LHCN-M2 (cell line): Measurements from ENCODE around the gene TBX10. TPM values are rescaled to one million over a fixed set of nuclear protein-coding genes. Genes with fewer than 3 reads are reported as not detected.
"Not testable (repeated sequence)": the region's sequence is repeated elsewhere in the genome, so short reads cannot be mapped to it uniquely, and the experiment has no call there.

Experiments used
- DNase-seq: peaks from one replicate; pipeline ENCODE4 v3.0.0-alpha.2; 2012; ENCODE audit warnings: low read depth
- total RNA-seq: library from RNA; depleted of rRNA; stranded (reverse); fragments of >200 nt; gene quantifications from 2 replicates; pipeline ENCODE4 v1.2.3, GENCODE V29; 2014

Gene TBX10
- total RNA-seq, 1 experiment from 2014 or later, result not detected

DNA sequence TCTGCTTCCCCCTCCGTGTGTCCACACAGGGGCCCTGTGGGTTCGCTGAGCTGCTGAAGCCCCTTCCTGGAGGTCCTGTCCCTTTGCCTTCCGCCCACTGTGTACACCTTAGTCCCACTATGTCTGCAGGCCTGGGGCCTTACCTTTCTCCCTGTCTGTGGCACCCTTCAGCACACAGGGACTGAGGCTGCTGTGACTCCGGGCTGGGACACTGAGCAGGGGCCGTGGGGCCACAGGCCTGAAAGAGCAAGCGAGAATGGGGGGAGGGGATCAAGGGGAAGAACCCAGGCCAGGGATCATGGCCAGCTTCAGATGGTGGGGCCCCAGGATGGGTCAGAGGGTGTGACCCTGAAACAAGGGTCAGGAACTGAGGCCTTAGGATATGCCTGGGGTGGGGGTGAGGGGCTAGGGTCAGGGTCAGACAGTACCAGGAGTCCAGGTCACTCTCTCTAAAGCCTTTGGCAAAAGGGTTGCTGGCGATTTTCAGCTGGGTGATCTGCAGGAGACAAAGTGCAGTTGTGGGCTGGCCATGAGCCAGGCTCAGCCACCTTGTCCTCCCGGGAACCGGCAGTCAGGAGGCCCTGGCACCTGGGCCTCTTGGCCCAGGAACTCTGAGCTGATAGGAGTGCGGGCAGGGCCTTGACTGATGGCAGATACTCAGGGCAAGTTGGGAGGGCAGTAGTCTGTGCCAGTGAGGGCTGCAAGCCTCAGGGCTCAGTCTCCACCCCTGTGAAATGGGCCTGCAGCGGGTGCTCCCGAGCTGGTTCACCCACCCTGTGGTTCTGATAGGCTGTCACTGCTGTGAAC, 7.2 kb downstream of the TBX10 start:
- DNase-seq, result no peak

DNA sequence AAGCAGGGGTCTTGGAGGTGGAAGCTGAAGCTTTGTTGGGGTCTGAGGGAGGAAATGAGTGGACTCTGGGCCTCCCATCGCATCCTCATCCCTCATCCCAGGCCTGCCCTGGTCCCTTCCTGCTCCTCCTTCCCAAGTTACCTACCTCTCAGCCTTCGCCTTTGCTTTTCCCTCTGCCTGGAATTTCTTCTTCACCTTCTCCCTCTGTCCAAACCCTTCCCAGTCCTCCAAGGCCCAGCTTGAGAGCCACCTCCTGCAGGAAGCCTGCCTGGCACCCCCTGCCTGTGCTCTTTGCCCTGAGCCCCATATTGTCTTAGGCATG, 7.7 kb downstream of the TBX10 start:
- no peak for DNase-seq

DNA sequence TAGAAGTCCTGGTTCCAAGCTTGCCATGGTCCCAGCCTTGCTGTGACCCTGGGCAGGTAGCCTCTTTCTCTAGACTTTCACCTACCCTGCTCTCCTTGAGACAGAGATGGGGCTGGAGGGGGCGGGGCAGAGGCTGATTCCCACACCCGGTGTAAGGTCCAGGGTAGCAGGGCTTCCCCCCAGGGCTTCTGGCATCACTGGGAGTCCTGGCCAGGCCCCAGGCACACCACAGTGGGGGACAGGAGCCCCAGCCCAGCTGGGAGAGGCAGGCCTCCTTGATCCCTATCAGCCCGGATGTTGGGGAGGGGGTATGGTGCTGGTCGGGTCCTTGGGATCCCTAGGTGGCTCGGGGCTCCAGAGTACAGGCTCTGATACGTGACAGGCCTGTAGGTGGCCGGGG, 8.2 kb downstream of the TBX10 start:
- no peak for DNase-seq

DNA sequence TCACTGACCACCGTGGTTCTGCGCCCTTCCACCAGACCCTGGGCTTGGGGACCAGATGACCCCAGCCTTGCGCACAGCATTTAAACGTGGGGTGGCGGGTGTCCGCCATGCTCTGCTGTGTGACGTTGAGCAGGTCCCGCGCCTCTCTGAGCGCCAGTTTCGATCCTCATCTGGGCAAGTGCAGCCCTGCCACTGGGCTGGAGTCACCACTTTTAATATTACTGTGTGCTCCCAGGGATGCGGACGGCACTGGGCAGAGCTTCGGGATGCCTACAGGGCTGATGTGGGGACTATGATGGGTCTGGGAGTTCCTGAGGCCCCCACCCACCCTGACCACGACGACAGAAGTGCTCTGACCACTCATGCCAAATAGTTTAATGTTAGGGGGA, 8.6 kb downstream of the TBX10 start:
- no peak for DNase-seq

DNA sequence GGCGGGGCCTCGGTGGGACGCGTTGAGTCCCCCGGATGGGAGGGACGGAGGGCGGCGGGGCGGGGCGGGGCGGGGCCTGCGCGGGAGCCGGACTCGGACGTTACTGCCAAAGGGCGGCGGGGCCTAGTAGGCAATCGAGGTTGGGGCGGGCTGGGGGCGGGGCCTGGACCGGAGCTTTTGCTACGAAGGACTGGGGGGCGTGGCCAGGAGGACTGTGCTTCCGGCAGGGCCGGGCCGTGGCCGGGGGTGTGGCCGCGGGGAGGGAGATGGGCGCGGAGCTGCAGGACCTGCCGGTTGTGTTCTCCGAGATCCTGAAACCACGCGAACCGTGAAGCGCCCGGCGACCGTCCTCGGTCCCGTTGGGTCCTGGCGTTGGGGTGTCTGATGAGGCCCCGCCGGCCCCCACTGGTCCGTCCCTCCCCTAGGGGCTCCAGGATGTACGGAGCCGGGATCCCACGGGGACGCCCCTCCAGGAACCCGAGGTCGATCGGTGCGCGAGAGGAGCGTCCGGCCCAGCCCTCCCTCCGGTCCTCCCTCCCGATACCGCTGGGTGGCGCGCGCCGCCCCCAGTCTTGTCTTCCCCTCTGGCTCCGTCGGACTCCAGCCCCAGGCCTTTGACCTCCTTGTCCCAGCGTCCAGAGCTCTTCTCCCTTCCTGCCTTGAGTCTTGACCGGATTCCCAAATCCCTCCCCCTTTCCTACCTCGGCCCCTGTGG, 9.2 kb downstream of the TBX10 start:
- peak; percentile 91 for DNase-seq

DNA sequence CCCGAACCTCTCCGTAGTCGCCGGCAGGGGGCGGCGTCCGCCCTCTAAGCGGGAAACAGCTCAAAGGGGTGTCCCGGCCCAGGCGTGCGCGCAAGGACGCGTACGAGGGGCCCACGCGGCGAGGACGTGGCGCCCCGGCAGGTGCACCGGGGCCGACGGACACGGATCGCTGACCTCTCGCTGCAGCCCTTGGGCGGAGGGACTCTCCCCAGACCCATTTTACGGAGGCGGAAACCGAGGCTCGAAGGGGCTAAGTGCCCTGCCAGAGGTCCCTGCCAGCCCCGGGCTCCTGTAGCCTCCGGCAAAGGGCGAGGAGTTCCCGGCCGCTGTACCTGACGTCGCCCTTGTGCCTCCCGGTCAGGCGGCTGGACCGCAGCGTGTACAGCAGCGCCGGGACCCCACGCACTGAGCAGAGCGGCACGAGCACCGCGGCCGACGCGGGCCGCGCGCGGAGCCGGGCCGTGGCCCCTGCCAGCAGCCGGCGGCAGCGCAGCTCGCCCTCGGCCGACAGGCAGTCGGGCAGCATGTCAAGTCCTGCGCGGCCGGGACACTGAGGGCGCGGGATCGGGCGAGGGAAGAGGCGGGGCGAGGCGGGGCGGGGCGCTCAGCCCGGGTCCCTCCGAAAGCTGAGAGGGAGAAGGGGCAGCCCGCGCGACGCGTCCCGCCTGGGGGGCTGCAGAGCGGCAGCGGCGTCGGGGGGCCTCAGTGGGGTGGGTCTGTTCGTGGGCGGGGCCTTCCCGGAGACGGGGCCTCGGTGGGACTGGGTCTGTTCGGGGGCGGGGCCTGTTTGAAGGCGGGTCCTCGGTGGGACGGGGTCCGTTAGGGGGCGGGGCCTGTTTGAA, 10.0 kb downstream of the TBX10 start, which contains the start of gene NUDT8:
NUDT8 (minus strand) TSS at position 552 of the 842 bp plus-strand sequence; CDS start at position 526, 26 bp downstream.
- DNase-seq, result peak; percentile 66

DNA sequence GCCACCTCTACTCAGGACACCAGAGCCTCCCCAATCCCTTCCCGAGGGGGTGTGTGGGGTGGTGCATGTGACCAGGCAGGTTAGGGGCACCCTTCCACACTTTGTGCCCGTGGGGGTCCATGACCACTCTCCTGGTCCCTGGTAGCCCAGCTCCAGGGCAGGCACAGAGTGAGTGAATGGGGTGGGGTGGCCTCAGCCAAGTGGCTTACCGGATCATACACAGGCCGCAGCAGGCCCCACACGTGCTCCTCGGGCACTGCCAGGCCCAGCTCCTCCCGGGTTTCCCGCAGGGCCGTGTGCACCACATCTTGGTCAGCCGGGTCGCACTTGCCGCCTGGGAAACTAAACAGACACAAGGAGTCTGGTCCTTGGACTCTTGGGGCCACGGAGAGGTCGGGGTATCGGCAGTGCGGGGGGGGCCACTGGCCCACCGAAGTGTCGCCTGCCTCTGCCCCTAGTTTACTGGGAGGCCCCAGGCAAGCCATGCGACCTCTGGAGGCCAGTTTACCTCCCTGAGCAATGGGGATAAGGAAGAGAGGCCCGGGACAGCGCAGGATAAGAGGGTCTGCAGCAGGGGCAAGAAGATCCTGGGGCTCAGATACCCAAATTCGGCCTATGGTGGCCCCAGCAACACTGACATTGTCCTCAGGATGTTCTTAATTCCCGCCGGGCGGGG, 10.7 kb downstream of the TBX10 start:
- no peak for DNase-seq

DNA sequence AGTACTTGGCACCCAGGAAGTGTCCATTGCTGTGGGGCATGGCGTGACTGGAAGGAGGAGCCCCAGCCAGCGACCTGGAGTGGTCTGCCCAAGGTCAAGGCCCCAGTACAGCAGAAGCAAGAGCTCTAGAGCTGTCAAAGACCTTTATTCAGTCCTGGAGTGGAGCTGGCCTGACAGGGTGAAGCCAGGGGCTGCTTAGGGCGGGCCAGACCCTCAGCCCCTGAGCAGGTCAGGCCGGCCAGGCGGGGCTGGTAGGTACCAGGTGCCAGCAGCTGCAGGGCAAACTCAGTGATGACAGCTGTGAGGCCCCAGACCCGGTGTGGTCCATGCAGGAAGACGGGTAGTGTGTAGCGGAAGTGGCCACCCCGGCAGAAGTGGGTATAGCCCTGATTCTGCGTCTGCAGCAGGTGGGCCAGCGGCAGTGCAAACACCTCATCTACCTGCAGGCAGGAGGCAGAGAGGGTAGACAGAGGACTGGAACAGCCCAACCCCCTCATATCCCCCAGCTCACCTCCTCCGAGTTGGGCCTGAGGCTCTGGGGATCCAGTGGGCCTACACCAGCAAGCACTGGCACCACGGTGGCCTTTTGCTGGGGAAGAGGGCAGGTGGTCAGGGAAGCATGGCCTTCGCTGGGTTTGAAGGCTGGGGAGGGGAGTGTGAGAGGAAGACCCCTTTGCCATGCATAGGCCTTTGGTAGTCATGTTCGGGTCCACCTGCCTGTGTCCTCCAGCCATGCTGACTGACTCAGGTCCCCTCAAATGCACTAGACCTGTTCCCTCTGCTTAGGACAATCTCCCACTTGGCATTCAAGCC, 11.5 kb downstream of the TBX10 start:
- DNase-seq, result no peak

DNA sequence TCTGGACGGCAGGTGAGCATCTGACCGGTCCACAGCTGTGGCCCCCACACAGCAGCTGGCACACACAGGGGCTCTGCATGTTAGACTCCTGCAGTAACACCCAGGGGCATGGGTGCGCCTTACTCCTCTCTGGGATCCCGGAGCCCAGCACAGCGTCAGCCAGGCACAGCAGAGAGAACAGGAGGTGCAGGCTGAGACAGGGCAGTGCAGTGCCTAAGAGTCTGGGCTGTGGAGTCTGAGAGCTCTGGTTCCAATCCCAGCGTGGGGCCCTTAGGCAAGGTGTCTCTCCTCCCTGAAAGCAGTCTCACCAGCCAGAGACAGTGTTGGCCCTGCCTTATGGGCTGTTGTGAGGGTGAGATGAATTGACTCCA, 12.1 kb downstream of the TBX10 start:
- DNase-seq, result no peak

DNA sequence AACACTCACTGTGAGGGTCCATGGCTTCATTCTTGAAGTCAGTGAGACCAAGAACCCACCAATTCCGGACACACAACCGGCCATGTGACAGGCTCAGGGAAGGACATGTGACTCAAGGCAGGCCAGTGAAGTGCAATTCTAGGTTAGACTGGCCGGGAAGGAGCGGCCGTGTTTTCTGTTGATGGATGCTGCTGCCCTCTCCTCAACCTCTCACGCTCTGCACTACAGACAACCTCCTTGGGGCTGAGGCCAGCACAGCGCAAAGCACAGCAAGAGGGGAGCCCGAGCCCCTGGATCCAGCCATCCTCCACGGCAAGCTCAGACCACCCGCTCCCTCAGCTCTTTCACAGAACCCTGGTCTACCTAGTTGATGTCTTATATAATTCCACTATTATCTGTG, 12.6 kb downstream of the TBX10 start:
- DNase-seq, result no peak

DNA sequence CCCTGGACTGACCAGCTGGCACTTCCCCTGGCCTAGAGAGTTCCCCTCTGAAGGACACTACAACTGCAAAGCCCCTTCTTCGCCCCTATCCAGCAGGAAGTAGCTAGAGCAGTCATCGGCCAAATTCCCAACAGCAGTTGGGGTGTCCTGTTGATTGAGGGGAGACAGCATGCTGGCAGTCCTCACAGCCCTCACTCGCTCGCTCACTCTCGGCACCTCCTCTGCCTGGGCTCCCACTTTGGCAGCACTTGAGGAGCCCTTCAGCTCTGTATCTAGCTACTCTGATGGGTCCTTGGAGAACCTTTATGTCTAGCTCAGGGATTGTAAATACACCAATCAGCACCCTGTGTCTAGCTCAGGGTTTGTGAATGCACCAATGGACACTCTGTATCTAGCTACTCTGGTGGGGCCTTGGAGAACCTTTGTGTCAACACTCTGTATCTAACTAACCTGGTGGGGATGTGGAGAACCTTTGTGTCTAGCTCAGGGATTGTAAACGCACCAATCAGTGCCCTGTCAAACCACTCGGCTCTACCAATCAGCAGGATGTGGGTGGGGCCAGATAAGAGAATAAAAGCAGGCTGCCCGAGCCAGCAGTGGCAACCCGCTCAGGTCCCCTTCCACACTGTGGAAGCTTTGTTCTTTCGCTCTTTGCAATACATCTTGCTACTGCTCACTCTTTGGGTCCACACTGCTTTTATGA, 13.3 kb downstream of the TBX10 start:
- DNase-seq, result not testable (repeated sequence)

DNA sequence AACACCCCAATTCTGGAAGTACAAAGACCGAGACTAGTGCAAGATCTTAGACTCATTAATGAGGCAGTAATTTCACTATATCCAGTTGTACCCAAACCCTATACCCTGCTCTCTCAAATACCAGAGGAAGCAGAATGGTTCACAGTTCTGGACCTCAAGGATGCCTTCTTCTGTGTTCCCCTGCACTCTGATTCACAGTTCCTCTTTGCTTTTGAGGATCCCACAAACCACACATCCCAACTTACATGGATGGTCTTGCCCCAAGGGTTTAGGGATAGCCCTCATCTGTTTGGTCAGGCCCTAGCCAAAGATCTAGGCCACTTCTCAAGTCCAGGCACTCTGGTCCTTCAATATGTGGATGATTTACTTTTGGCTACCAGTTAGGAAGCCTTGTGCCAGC, 15.8 kb downstream of the TBX10 start:
- not testable (repeated sequence) for DNase-seq

DNA sequence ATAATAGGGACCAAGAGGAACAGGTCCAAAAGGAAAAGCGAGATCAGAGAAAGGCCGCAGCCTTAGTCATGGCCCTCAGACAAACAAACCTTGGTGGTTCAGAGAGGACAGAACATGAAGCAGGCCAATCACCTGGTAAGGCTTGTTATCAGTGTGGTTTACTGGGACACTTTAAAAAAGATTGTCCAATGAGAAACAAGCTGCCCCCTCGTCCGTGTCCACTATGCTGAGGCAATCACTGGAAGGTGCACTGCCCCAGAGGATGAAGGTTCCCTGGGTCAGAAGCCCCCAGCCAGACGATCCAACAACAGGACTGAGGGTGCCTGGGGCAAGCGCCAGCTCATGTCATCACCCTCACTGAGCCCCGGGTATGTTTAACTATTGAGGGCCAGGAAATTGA, 16.7 kb downstream of the TBX10 start:
- not testable (repeated sequence) for DNase-seq

DNA sequence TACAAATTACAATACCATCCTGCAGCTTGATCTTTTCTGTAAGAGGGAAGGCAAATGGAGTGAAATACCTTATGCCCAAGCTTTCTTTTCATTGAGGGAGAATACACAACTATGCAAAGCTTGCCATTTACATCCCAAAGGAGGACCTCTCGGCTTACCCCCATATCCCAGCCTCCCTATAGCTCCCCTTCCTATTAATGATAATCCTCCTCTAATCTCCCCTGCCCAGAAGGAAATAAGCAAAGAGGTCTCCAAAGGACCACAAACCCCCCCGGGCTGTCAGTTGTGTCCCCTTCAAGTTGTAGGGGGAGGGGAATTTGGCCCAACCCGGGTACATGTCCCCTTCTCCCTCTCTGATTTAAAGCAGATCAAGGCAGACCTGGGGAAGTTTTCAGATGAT, 17.6 kb downstream of the TBX10 start:
- not testable (repeated sequence) for DNase-seq

DNA sequence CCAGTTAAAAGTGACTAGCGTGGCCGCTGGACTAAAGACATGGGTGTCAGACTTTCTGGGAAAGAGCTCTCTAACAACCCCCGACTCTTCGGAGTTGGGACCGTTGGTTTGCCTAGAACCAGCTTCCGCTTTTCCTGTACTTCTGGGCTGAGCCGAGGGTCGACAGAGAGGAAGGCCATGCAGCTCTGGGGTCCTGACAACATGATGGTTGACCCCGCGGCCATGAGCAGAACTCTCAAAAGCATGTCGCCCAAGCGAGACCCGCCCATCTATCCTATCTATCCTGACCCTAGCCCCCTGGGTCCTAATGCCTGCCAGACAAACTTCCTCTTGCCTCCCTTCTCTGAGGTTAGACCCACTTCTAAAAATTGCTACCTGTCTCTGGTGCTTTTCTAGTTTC, 18.9 kb downstream of the TBX10 start:
- not testable (repeated sequence) for DNase-seq

DNA sequence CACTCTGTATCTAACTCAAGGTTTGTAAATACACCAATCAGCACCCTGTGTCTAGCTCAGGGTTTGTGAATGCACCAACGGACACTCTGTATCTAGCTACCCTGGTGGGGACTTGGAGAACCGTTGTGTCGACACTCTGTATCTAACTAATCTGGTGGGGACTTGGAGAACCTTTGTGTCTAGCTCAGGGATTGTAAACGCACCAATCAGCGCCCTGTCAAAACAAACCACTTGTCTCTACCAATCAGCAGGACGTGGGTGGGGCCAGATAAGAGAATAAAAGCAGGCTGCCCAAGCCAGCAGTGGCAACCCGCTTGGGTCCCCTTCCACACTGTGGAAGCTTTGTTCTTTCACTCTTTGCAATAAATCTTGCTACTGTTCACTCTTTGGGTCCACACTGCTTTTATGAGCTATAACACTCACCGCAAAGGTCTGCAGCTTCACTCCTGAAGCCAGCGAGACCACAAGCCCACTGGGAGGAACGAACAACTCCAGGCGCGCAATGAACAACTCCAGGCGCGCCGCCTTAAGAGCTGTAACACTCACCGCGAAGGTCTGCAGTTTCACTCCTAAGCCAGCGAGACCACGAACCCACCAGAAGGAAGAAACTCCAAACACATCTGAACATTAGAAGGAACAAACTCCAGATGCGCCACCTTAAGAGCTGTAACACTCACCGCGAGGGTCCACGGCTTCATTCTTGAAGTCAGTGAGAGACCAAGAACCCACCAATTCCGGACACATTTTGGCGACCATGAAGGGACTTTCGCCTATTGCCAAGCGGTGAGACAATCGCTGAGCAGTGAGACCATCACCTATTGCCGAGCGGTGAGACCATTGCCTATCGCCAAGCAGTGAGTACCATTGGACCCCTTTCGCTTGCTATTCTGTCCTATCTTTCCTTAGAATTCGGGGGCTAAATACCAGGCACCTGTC, 19.6 kb downstream of the TBX10 start:
- DNase-seq, result not testable (repeated sequence)

DNA sequence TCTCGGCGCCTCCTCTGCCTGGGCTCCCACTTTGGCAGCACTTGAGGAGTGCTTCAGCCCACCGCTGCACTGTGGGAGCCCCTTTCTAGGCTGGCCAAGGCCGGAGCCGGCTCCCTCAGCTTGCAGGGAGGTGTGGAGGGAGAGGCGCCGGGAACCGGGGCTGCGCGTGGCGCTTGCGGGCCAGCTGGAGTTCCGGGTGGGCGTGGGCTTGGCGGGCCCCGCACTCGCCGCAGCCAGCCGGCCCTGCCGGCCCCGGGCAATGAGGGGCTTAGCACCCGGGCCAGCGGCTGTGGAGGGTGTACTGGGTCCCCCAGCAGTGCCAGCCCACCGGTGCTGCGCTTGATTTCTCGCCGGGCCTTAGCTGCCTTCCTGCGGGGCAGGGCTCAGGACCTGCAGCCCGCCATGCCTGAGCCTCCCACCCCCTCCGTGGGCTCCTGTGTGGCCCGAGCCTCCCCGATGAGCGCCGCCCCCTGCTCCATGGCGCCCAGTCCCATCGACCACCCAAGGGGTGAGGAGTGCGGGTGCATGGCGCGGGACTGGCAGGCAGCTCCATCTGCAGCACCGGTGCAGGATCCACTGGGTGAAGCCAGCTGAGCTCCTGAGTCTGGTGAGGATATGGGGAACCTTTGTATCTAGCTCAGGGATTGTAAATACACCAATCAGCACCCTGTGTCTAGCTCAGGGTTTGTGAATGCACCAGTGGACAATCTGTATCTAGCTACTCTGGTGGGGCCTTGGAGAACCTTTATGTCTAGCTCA, 20.5 kb downstream of the TBX10 start:
- DNase-seq, result not testable (repeated sequence)

DNA sequence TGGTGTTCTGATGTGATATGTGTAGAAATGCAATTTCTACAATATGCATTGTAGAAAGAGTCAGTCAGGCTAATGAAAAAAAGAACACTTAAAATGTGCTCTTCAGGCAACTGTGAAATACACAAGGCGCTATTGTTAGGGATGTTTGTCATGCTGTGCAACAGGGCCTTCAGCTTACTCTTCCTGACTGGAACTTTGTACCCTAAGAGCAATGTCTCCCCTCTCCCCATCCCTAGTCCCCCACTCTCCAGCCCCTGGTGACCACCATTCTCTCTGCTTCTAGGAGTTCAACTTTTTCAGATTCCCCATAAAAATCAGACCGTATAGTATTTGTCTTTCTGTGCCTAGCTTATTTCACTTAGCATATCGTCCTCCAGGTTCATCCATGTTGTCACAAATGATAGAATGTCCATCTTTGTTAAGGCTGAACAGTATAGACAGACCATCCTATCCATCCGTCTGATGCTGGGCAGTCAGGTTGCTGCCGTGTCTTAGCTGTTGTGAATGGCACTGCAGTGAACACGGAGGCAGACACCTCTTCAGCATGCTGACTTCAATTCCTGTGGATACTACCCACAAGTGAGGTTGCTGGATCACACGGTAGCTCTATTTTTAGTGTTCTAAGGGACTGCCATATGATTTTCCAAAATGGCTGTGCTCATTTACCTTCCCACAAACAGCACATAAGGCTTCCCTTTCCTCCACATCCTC, 22.2 kb downstream of the TBX10 start:
- no peak for DNase-seq
